Mucosa of rectum (tissue), 2 donors: ENCODE measurements around the gene PLCB3.
"Not testable (repeated sequence)": the region's sequence is repeated elsewhere in the genome, so short reads cannot be mapped to it uniquely, and the experiment has no call there.

ENCODE experiments used
- H3K27ac ChIP-seq, 2 donors: one replicate each; pipeline ENCODE4 v1.7.0; 2013; ENCODE audit warnings: inconsistent platforms in 2 of 2, low read depth in 2 of 2, low read length in 2 of 2
- H3K27me3 ChIP-seq, 2 donors: one replicate each; pipeline ENCODE4 v1.7.0; 2013; ENCODE audit warnings: low read length in 2 of 2; ENCODE audit not compliant: control insufficient read depth in 2 of 2, insufficient read depth in 2 of 2
- H3K36me3 ChIP-seq, 2 donors: one replicate each; pipeline ENCODE4 v1.7.0; 2013; ENCODE audit warnings: low read length in 2 of 2; ENCODE audit not compliant: control insufficient read depth in 2 of 2, insufficient read depth in 2 of 2
- H3K4me1 ChIP-seq, 2 donors: one replicate each; pipeline ENCODE4 v1.7.0; 2013; ENCODE audit warnings: low read length in 2 of 2, mild to moderate bottlenecking in 1 of 2; ENCODE audit not compliant: control insufficient read depth in 2 of 2, insufficient read depth in 2 of 2
- H3K4me3 ChIP-seq, 2 donors: one replicate each; pipeline ENCODE4 v1.7.0; 2013; ENCODE audit warnings: low read length in 2 of 2
- H3K9ac ChIP-seq, 2 donors: one replicate each; pipeline ENCODE4 v1.7.0; 2013; ENCODE audit warnings: low read length in 2 of 2, low read depth in 1 of 2, mild to moderate bottlenecking in 1 of 2
- H3K9me3 ChIP-seq, 2 donors: one replicate each; pipeline ENCODE4 v1.7.0; 2013; ENCODE audit warnings: low read length in 2 of 2; ENCODE audit not compliant: control insufficient read depth in 2 of 2
- donor health status: healthy.
- donor health status: Normal muscosa, but diverticular disease.

PLCB3 gene

GRCh38 chr11:64305075-64305690 lies 53.9 kb downstream of the PLCB3 start, which contains the start of gene ESRRA:
ESRRA (plus strand) TSS chr11:64305524; CDS start chr11:64307180, 1,656 bp downstream.
- H3K9me3 ChIP-seq = no peaks in the 10 kb centered on the region
- H3K27me3 ChIP-seq = peaks cover 4 to 5% of the 10 kb centered on the region in 2 donors
- H3K4me1 ChIP-seq = peaks cover 27 to 31% of the 10 kb centered on the region in 2 donors
- peaks cover 0 to 6% of the 10 kb centered on the region in 2 donors for H3K36me3 ChIP-seq
- H3K27ac ChIP-seq = peak within 1 kb of the TSS; percentile 99 to 100
- peak within 1 kb of the TSS; percentile 73 to 92 for H3K4me3 ChIP-seq
- peak within 1 kb of the TSS; percentile 89 to 90 for H3K9ac ChIP-seq

DNA sequence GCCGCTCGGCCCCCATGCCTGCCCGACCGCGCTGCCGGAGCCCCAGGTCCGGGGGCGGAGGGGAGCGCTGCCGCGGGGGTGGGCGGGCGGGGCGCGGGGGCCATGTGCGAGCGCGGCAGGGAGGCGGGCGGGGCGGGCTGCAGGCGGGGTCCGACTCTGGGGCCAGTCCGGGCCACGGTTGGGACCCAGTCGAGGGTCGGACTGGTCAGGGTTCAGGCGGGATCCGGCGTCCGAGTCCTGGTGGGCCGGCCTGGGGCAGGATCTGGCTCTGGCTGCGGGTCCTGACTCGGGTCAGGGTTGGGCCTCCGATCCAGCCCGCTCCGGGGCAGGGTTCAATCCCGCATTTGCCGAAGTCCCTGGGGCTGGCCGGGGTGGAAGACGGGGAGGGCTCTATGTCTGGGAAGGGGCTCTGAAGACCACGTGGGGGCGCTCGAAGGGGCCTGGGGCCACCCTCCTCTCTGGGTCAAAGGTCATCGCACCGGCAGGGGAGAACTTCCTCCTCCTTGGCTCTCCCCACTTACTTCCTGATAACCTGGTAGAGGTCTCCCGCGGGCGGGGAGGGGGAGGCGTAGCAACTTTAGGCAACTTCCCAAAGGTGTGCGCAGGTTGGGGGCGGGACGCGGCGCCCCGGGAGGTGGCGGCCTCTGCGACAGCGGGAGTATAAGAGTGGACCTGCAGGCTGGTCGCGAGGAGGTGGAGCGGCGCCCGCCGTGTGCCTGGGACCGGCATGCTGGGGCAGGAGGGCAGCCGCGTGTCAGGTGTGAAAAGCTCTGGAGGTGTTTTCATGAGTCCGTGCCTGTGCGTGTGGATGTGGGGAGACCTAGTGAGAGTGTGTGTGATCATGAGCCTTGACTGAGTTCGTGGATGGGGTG lies 54.6 kb downstream of the PLCB3 start:
- Histone ChIP-seq H3K36me3 (peaks cover 0 to 10% of the 10 kb centered on the region in 2 donors), H3K9ac (peak overlapping the region; percentile 66 to 71), H3K9me3 (no peaks in the 10 kb centered on the region), H3K27ac (peak overlapping the region; percentile 86 to 92), H3K4me1 (peaks cover 20 to 24% of the 10 kb centered on the region in 2 donors), H3K27me3 (no peaks in the 10 kb centered on the region), H3K4me3 (peak overlapping the region; percentile 73 to 92)

DNA sequence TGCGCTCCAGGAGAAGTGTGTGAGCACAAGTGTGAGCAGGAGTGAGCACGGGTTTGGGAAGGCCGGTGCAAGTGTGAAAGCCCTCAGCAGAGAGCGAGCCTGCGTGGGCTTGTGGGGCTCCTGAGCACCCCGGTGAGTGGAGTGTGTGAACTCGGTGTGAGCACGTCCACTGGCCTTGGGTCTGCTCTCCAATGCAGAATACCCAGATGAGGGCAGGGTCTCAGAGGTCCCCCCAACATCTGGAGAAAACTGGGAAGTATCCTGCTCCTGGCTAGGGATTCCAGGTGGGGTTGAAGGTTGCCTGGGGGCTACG lies 55.2 kb downstream of the PLCB3 start:
- peaks cover 20 to 24% of the 10 kb centered on the region in 2 donors for H3K4me1 ChIP-seq
- H3K9ac ChIP-seq = peak overlapping the region; percentile 66 to 71
- no peaks in the 10 kb centered on the region for H3K9me3 ChIP-seq
- peak overlapping the region; percentile 73 to 92 for H3K4me3 ChIP-seq
- H3K36me3 ChIP-seq = peaks cover 0 to 12% of the 10 kb centered on the region in 2 donors
- peak overlapping the region; percentile 86 to 92 for H3K27ac ChIP-seq
- no peaks in the 10 kb centered on the region for H3K27me3 ChIP-seq

- H3K9ac ChIP-seq = peak overlapping the region; percentile 66 to 71
- no peaks in the 10 kb centered on the region for H3K27me3 ChIP-seq
- no peaks in the 10 kb centered on the region for H3K9me3 ChIP-seq
- peak overlapping the region; percentile 86 to 92 for H3K27ac ChIP-seq
- peaks cover 0 to 12% of the 10 kb centered on the region in 2 donors for H3K36me3 ChIP-seq
- peaks cover 20 to 24% of the 10 kb centered on the region in 2 donors for H3K4me1 ChIP-seq
- H3K4me3 ChIP-seq = peak overlapping the region; percentile 73 to 92
Measured at GRCh38 chr11:64306876-64307622, 55.7 kb downstream of the PLCB3 start.

GRCh38 chr11:64307795-64308194 lies 56.5 kb downstream of the PLCB3 start:
- Histone ChIP-seq H3K4me1 (peaks cover 20 to 24% of the 10 kb centered on the region in 2 donors), H3K36me3 (peaks cover 6 to 17% of the 10 kb centered on the region in 2 donors), H3K4me3 (peak overlapping the region in 1 of 2 donors; percentile 92)
- H3K9me3 ChIP-seq, H3K27me3 ChIP-seq, H3K27ac ChIP-seq, H3K9ac ChIP-seq: not testable (repeated sequence)

DNA sequence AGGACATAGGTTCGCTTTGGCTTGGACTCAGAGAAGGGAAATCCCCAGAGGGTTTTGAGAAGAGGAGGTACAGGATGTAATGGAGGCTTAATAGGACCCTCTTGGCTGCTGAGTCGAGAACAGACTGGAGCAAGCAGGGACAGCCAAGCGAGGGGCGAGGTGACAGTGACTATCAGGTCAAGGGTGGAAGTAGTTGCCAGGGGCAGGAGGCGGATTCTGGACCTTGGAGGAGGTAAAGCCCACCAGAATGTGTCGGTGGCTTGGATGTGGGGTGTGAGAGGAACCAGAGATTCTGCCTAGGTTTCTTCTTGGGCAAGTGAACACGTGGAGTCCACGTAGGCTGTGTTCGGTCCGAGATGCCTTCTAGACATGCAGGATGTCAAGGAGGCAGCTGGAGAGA lies 61.6 kb downstream of the PLCB3 start:
- H3K9ac ChIP-seq = peak overlapping the region in 1 of 2 donors; percentile 24

DNA sequence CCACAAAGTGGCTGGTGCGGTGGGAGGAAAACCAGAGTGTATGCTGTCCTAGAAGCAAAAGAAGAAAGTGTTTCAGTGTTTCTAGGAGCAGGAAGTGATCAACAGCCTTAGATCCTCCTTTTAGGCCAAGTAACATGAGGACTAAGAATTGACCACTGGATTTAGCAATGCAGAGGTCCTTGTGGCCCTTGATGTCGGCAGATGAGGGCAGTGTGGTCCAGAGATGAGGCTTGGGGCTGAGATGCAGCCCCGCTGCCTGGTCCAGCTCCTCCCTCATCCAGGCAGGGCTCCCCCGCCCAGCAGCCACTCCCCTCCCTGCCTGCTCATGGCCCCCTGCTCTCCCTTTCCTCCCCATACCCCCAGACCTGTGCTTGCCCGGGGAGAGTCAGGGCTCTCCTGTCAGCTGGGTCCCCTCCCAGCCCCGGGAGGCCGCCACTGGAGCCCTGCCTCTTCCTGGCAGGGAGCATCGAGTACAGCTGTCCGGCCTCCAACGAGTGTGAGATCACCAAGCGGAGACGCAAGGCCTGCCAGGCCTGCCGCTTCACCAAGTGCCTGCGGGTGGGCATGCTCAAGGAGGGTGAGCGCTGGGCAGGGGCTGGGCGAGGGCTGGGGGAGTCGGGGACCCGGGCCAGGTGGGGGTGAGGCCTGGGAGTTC lies 62.3 kb downstream of the PLCB3 start:
- Histone ChIP-seq H3K4me1 (peaks cover 10 to 15% of the 10 kb centered on the region in 2 donors), H3K36me3 (peaks cover 35 to 39% of the 10 kb centered on the region in 2 donors), H3K9ac (no peak overlapping the region), H3K9me3 (no peaks in the 10 kb centered on the region), H3K4me3 (peak overlapping the region in 1 of 2 donors; percentile 13), H3K27me3 (no peaks in the 10 kb centered on the region), H3K27ac (peak overlapping the region in 1 of 2 donors; percentile 28)

More for the DNA sequence above, 61.6 kb downstream of the PLCB3 start:
- H3K36me3 ChIP-seq = peaks cover 35 to 41% of the 10 kb centered on the region in 2 donors
- H3K9me3 ChIP-seq = no peaks in the 10 kb centered on the region
- H3K27me3 ChIP-seq = no peaks in the 10 kb centered on the region
- H3K4me1 ChIP-seq = peaks cover 10 to 15% of the 10 kb centered on the region in 2 donors
- no peak overlapping the region for H3K4me3 ChIP-seq
- H3K27ac ChIP-seq = peak overlapping the region in 1 of 2 donors; percentile 28

- H3K27ac ChIP-seq = peak overlapping the region in 1 of 2 donors; percentile 28
- H3K4me3 ChIP-seq = no peak overlapping the region
- H3K9me3 ChIP-seq = no peaks in the 10 kb centered on the region
- H3K9ac ChIP-seq = no peak overlapping the region
- peaks cover 15 to 20% of the 10 kb centered on the region in 2 donors for H3K4me1 ChIP-seq
- H3K27me3 ChIP-seq = no peaks in the 10 kb centered on the region
- H3K36me3 ChIP-seq = peaks cover 35 to 39% of the 10 kb centered on the region in 2 donors
Measured at GRCh38 chr11:64314146-64314804, 62.9 kb downstream of the PLCB3 start.
